ENCODE data around the gene FTO.

- TF ChIP-seq GATA2 (IDR thresholded peaks at IDR 0.05; ENCODE audit: low read depth, low read length) (no peak), GATA3 (IDR thresholded peaks at IDR 0.05; ENCODE audit: low read depth, low read length) (no peak)
Observed at GRCh38 chr16:54142787-54143186, 438.8 kb downstream of the FTO start.
